GM23338 (cell line): ENCODE data around the gene SCN9A. TPM values are rescaled to one million over a fixed set of nuclear protein-coding genes. Genes with fewer than 3 reads are reported as not detected.

ENCODE experiments used
- ATAC-seq: fragments of 200-7000 bp; cut with Tn5 transposase; 3 replicates; pipeline ENCODE4 v1.9.1; 2020
- DNase-seq: peaks from one replicate; pipeline ENCODE4 v3.0.0-alpha.2; 2015; ENCODE audit warnings: low spot score
- H2AFZ ChIP-seq: fragments of 200-600 bp; sonication (generic); 2 replicates; pipeline ENCODE4 v1.8.0; 2016; ENCODE audit warnings: antibody characterized with exemption, mild to moderate bottlenecking, moderate library complexity
- H3F3A ChIP-seq: fragments of 200-600 bp; sonication (generic); replicated peaks from 2 replicates; pipeline ENCODE4 v1.8.0; 2017; ENCODE audit warnings: antibody characterized with exemption, mixed run types, low read depth
- H3K27ac ChIP-seq: fragments of 200-600 bp; sonication (generic); 2 replicates; pipeline ENCODE4 v1.6.1; 2016; ENCODE audit warnings: low read depth
- H3K27me3 ChIP-seq: fragments of 200-600 bp; sonication (generic); 2 replicates; pipeline ENCODE4 v1.8.0; 2016; ENCODE audit warnings: mild to moderate bottlenecking, mixed run types, moderate library complexity; ENCODE audit not compliant: insufficient read depth
- H3K36me3 ChIP-seq: fragments of 200-600 bp; sonication (generic); 2 replicates; pipeline ENCODE4 v1.8.0; 2016; ENCODE audit warnings: mild to moderate bottlenecking; ENCODE audit not compliant: insufficient read depth
- H3K4me1 ChIP-seq: fragments of 200-600 bp; sonication (generic); 2 replicates; pipeline ENCODE4 v1.8.0; 2016; ENCODE audit warnings: mild to moderate bottlenecking, moderate library complexity; ENCODE audit not compliant: insufficient read depth
- H3K4me2 ChIP-seq: fragments of 200-600 bp; sonication (generic); 2 replicates; pipeline ENCODE4 v1.7.1; 2017; ENCODE audit warnings: mixed run types
- H3K4me3 ChIP-seq: fragments of 200-600 bp; sonication (generic); 2 replicates; pipeline ENCODE4 v1.6.1; 2016; ENCODE audit warnings: mixed run types
- H3K79me2 ChIP-seq: fragments of 200-600 bp; sonication (generic); replicated peaks from 2 replicates; pipeline ENCODE4 v1.8.0; 2017; ENCODE audit warnings: mild to moderate bottlenecking; ENCODE audit not compliant: insufficient read depth
- H3K9me2 ChIP-seq: fragments of 200-600 bp; sonication (generic); 2 replicates; pipeline ENCODE4 v1.8.0; 2017; ENCODE audit not compliant: insufficient read depth
- H4K20me1 ChIP-seq: fragments of 200-600 bp; sonication (generic); replicated peaks from 2 replicates; pipeline ENCODE4 v1.8.0; 2017; ENCODE audit warnings: mild to moderate bottlenecking; ENCODE audit not compliant: insufficient read depth
- H3K27ac Mint-ChIP-seq: 2 replicates; pipeline ENCODE4 v1.8.0; 2020; ENCODE audit warnings: inconsistent platforms, mild to moderate bottlenecking, moderate library complexity, mixed read lengths
- H3K27me3 Mint-ChIP-seq: 3 replicates; pipeline ENCODE4 v1.8.0; 2022; ENCODE audit warnings: low read depth, mild to moderate bottlenecking, moderate library complexity, mixed read lengths, inconsistent platforms; ENCODE audit not compliant: insufficient read depth, poor library complexity
- H3K36me3 Mint-ChIP-seq: 3 replicates; pipeline ENCODE4 v1.8.0; 2021; ENCODE audit warnings: low read depth, mild to moderate bottlenecking, inconsistent platforms, moderate library complexity, mixed read lengths
- H3K4me1 Mint-ChIP-seq: 3 replicates; pipeline ENCODE4 v1.8.0; 2020; ENCODE audit warnings: mild to moderate bottlenecking, inconsistent platforms, mixed read lengths
- H3K4me3 Mint-ChIP-seq: 3 replicates; pipeline ENCODE4 v1.8.0; 2021; ENCODE audit warnings: moderate library complexity, mild to moderate bottlenecking, inconsistent platforms, mixed read lengths
- H3K9me3 Mint-ChIP-seq: 3 replicates; pipeline ENCODE4 v1.8.0; 2020; ENCODE audit warnings: moderate library complexity, mild to moderate bottlenecking, inconsistent platforms, mixed read lengths
- CREB1 ChIP-seq: fragments of 250-450 bp; sonication (Bioruptor Pico); IDR thresholded peaks from 2 replicates; pipeline ENCODE4 v1.5.0; 2020; ENCODE audit warnings: low read depth, mild to moderate bottlenecking, moderate library complexity
- EZH2 ChIP-seq: fragments of 200-600 bp; sonication (generic); IDR thresholded peaks from one replicate; pipeline ENCODE4 v1.8.0; 2017; ENCODE audit warnings: antibody characterized with exemption, mild to moderate bottlenecking, low read depth; ENCODE audit not compliant: unreplicated experiment
- EZH2phosphoT487 ChIP-seq: fragments of 200-600 bp; sonication (generic); IDR thresholded peaks from one replicate; pipeline ENCODE4 v1.8.1; 2018; ENCODE audit warnings: antibody characterized with exemption; ENCODE audit not compliant: unreplicated experiment
- JUNB ChIP-seq: IDR thresholded peaks from one replicate; pipeline ENCODE4 v1.6.1; 2016; ENCODE audit warnings: antibody characterized with exemption; ENCODE audit not compliant: unreplicated experiment
- NANOG ChIP-seq: IDR thresholded peaks from 2 replicates; pipeline ENCODE4 v1.6.1; 2016; ENCODE audit warnings: antibody characterized with exemption, borderline replicate concordance
- POLR2AphosphoS5 ChIP-seq: IDR thresholded peaks from 2 replicates; pipeline ENCODE4 v1.6.1; 2016; ENCODE audit warnings: antibody characterized with exemption, low read depth
- STAT1 ChIP-seq: IDR thresholded peaks from one replicate; pipeline ENCODE4 v1.6.1; 2016; ENCODE audit warnings: antibody characterized with exemption; ENCODE audit not compliant: unreplicated experiment
- ZNF114 ChIP-seq: fragments of 250-450 bp; sonication (Bioruptor Pico); IDR thresholded peaks from 2 replicates; pipeline ENCODE4 v1.5.0; 2020; ENCODE audit warnings: mild to moderate bottlenecking, moderate library complexity
- ZNF331 ChIP-seq: fragments of 250-450 bp; sonication (Bioruptor Pico); IDR thresholded peaks from 2 replicates; pipeline ENCODE4 v1.5.0; 2020; ENCODE audit warnings: low read depth, mild to moderate bottlenecking, moderate library complexity
- polyA plus RNA-seq: library from polyadenylated mRNA; unstranded; fragments of >200 nt; fragmentation: Nextera tagmentation; extraction: Ambion mirVana; gene quantifications from 2 replicates; pipeline ENCODE4 v1.2.1, GENCODE V29; 2016
- total RNA-seq: library from RNA; depleted of rRNA; stranded (reverse); fragments of >200 nt; shearing (Covaris generic); gene quantifications from 2 replicates; pipeline ENCODE4 v1.2.3, GENCODE V29; 2014
- TF ChIP-seq, protein P1 (sequence below): fragments of 250-450 bp; sonication (Bioruptor Pico); IDR thresholded peaks from 2 replicates; pipeline ENCODE4 v1.5.0; 2020; ENCODE audit warnings: mild to moderate bottlenecking, moderate library complexity
- TF ChIP-seq, protein P2 (sequence below), 2 experiments: fragments of 200-600 bp in 1 of 2; sonication (generic) in 1 of 2; conservative IDR thresholded peaks; 2 replicates each; pipeline versions ENCODE4 v1.5.1 to v1.6.1; 2016 to 2017; ENCODE audit warnings: antibody characterized with exemption in 2 of 2, low read depth in 2 of 2, mild to moderate bottlenecking in 2 of 2, moderate library complexity in 1 of 2
- TF ChIP-seq, protein P3 (sequence below): IDR thresholded peaks from one replicate; pipeline ENCODE4 v1.6.1; 2018; ENCODE audit warnings: antibody characterized with exemption; ENCODE audit not compliant: unreplicated experiment

The SCN9A gene
- total and polyA plus RNA-seq, 2 experiments from 2014 or later = 8.8 to 9.5 TPM

DNA sequence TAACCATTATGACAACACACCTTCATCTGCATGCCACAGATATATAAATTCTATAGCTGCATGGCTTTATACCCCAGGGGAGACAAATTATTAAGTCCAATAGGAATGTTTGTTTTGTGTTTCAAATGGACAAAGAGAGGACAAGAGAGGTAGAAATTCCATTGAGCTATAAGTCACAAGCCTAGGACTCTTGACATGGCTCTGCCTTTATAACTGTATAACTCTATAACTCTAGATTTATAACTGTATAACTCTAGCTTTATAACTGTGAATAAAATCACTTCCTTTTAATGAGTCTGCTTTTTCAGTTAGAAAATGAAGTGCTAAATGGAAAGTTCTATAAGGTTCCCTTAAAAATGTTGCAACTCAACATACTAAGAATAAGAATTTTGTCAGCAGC, 106.4 kb downstream of the SCN9A start:
- no peak overlapping the region for H3K4me2 ChIP-seq
- no peaks in the 10 kb centered on the region for H3F3A ChIP-seq
- no peak overlapping the region for H3K27ac ChIP-seq
- Mint-ChIP-seq H3K27me3 (no peaks in the 10 kb centered on the region), H3K4me3 (no peak overlapping the region), H3K9me3 (no peaks in the 10 kb centered on the region), H3K27ac (no peak overlapping the region), H3K36me3 (no peaks in the 10 kb centered on the region), H3K4me1 (no peaks in the 10 kb centered on the region)
- no peak for ATAC-seq
- no peak for TF ChIP-seq ZNF331 (CRISPR knock-in tag)
- TF ChIP-seq EZH2phosphoT487 = no peak
- H3K4me1 ChIP-seq = no peaks in the 10 kb centered on the region
- H3K27me3 ChIP-seq = no peaks in the 10 kb centered on the region
- H3K9me2 ChIP-seq = no peaks in the 10 kb centered on the region
- no peak for DNase-seq
- H3K4me3 ChIP-seq = no peak overlapping the region
- H3K36me3 ChIP-seq = no peaks in the 10 kb centered on the region
- no peak overlapping the region for H2AFZ ChIP-seq
- no peaks in the 10 kb centered on the region for H4K20me1 ChIP-seq
- H3K79me2 ChIP-seq = no peaks in the 10 kb centered on the region

DNA sequence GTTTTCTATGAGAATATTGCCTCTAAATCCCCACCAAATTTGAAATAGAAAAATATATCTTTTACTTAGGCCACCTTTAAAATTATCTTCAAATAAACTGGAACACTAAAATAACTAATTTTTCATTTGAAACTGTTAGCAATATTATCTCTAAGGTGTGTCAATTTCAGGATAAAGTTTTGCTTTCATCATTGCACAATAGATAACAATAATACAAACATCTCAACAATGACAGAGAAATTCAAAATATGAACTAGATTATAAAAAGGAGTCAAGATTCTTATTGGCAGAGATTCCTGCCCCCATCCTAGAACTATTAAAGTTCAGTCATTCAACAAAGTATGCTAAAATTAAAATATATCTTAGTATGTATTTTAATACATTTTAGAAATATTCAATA, 117.9 kb downstream of the SCN9A start:
- H4K20me1 ChIP-seq = no peaks in the 10 kb centered on the region
- Mint-ChIP-seq H3K27ac (no peak overlapping the region), H3K27me3 (peaks cover 2% of the 10 kb centered on the region), H3K9me3 (no peaks in the 10 kb centered on the region), H3K36me3 (no peaks in the 10 kb centered on the region), H3K4me3 (no peak overlapping the region), H3K4me1 (peaks cover 4% of the 10 kb centered on the region; the same call in 2 of the 3 replicates)
- H3F3A ChIP-seq = no peaks in the 10 kb centered on the region
- no peak overlapping the region for H3K4me2 ChIP-seq
- no peak overlapping the region for H3K27ac ChIP-seq
- H3K9me2 ChIP-seq = no peaks in the 10 kb centered on the region
- DNase-seq (no peak), ATAC-seq (no peak)
- no peak overlapping the region for H2AFZ ChIP-seq
- H3K4me1 ChIP-seq = no peaks in the 10 kb centered on the region
- H3K36me3 ChIP-seq = no peaks in the 10 kb centered on the region
- H3K27me3 ChIP-seq = no peaks in the 10 kb centered on the region
- no peak overlapping the region for H3K4me3 ChIP-seq
- H3K79me2 ChIP-seq = no peaks in the 10 kb centered on the region
- TF ChIP-seq ZNF331 (CRISPR knock-in tag) (no peak), POLR2AphosphoS5 (no peak), ZNF114 (CRISPR knock-in tag) (no peak), EZH2 (no peak), NANOG (no peak), JUNB (no peak), STAT1 (no peak), CREB1 (CRISPR knock-in tag) (no peak)
- TF ChIP-seq, protein P1, sequence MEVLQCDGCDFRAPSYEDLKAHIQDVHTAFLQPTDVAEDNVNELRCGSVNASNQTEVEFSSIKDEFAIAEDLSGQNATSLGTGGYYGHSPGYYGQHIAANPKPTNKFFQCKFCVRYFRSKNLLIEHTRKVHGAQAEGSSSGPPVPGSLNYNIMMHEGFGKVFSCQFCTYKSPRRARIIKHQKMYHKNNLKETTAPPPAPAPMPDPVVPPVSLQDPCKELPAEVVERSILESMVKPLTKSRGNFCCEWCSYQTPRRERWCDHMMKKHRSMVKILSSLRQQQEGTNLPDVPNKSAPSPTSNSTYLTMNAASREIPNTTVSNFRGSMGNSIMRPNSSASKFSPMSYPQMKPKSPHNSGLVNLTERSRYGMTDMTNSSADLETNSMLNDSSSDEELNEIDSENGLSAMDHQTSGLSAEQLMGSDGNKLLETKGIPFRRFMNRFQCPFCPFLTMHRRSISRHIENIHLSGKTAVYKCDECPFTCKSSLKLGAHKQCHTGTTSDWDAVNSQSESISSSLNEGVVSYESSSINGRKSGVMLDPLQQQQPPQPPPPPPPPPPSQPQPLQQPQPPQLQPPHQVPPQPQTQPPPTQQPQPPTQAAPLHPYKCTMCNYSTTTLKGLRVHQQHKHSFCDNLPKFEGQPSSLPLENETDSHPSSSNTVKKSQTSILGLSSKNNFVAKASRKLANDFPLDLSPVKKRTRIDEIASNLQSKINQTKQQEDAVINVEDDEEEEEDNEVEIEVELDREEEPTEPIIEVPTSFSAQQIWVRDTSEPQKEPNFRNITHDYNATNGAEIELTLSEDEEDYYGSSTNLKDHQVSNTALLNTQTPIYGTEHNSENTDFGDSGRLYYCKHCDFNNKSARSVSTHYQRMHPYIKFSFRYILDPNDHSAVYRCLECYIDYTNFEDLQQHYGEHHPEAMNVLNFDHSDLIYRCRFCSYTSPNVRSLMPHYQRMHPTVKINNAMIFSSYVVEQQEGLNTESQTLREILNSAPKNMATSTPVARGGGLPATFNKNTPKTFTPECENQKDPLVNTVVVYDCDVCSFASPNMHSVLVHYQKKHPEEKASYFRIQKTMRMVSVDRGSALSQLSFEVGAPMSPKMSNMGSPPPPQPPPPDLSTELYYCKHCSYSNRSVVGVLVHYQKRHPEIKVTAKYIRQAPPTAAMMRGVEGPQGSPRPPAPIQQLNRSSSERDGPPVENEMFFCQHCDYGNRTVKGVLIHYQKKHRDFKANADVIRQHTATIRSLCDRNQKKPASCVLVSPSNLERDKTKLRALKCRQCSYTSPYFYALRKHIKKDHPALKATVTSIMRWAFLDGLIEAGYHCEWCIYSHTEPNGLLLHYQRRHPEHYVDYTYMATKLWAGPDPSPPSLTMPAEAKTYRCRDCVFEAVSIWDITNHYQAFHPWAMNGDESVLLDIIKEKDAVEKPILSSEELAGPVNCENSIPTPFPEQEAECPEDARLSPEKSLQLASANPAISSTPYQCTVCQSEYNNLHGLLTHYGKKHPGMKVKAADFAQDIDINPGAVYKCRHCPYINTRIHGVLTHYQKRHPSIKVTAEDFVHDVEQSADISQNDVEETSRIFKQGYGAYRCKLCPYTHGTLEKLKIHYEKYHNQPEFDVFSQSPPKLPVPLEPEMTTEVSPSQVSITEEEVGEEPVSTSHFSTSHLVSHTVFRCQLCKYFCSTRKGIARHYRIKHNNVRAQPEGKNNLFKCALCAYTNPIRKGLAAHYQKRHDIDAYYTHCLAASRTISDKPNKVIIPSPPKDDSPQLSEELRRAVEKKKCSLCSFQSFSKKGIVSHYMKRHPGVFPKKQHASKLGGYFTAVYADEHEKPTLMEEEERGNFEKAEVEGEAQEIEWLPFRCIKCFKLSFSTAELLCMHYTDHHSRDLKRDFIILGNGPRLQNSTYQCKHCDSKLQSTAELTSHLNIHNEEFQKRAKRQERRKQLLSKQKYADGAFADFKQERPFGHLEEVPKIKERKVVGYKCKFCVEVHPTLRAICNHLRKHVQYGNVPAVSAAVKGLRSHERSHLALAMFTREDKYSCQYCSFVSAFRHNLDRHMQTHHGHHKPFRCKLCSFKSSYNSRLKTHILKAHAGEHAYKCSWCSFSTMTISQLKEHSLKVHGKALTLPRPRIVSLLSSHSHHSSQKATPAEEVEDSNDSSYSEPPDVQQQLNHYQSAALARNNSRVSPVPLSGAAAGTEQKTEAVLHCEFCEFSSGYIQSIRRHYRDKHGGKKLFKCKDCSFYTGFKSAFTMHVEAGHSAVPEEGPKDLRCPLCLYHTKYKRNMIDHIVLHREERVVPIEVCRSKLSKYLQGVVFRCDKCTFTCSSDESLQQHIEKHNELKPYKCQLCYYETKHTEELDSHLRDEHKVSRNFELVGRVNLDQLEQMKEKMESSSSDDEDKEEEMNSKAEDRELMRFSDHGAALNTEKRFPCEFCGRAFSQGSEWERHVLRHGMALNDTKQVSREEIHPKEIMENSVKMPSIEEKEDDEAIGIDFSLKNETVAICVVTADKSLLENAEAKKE = no peak
- TF ChIP-seq, protein P2, sequence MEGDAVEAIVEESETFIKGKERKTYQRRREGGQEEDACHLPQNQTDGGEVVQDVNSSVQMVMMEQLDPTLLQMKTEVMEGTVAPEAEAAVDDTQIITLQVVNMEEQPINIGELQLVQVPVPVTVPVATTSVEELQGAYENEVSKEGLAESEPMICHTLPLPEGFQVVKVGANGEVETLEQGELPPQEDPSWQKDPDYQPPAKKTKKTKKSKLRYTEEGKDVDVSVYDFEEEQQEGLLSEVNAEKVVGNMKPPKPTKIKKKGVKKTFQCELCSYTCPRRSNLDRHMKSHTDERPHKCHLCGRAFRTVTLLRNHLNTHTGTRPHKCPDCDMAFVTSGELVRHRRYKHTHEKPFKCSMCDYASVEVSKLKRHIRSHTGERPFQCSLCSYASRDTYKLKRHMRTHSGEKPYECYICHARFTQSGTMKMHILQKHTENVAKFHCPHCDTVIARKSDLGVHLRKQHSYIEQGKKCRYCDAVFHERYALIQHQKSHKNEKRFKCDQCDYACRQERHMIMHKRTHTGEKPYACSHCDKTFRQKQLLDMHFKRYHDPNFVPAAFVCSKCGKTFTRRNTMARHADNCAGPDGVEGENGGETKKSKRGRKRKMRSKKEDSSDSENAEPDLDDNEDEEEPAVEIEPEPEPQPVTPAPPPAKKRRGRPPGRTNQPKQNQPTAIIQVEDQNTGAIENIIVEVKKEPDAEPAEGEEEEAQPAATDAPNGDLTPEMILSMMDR (conservative IDR thresholded peaks at IDR 0.05; ENCODE audit: low read depth in 2 of 2) = no peak
- TF ChIP-seq, protein P3, sequence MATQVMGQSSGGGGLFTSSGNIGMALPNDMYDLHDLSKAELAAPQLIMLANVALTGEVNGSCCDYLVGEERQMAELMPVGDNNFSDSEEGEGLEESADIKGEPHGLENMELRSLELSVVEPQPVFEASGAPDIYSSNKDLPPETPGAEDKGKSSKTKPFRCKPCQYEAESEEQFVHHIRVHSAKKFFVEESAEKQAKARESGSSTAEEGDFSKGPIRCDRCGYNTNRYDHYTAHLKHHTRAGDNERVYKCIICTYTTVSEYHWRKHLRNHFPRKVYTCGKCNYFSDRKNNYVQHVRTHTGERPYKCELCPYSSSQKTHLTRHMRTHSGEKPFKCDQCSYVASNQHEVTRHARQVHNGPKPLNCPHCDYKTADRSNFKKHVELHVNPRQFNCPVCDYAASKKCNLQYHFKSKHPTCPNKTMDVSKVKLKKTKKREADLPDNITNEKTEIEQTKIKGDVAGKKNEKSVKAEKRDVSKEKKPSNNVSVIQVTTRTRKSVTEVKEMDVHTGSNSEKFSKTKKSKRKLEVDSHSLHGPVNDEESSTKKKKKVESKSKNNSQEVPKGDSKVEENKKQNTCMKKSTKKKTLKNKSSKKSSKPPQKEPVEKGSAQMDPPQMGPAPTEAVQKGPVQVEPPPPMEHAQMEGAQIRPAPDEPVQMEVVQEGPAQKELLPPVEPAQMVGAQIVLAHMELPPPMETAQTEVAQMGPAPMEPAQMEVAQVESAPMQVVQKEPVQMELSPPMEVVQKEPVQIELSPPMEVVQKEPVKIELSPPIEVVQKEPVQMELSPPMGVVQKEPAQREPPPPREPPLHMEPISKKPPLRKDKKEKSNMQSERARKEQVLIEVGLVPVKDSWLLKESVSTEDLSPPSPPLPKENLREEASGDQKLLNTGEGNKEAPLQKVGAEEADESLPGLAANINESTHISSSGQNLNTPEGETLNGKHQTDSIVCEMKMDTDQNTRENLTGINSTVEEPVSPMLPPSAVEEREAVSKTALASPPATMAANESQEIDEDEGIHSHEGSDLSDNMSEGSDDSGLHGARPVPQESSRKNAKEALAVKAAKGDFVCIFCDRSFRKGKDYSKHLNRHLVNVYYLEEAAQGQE = no peak
